GM23338 (cell line): ENCODE measurements around the gene SAP130. TPM values are rescaled to one million over a fixed set of nuclear protein-coding genes. Genes with fewer than 3 reads are reported as not detected.

Experiments
- ATAC-seq: fragments of 200-7000 bp; cut with Tn5 transposase; 3 replicates; pipeline ENCODE4 v1.9.1; 2020
- DNase-seq: peaks from one replicate; pipeline ENCODE4 v3.0.0-alpha.2; 2015; ENCODE audit warnings: low spot score
- H2AFZ ChIP-seq: fragments of 200-600 bp; sonication (generic); 2 replicates; pipeline ENCODE4 v1.8.0; 2016; ENCODE audit warnings: antibody characterized with exemption, mild to moderate bottlenecking, moderate library complexity
- H3F3A ChIP-seq: fragments of 200-600 bp; sonication (generic); replicated peaks from 2 replicates; pipeline ENCODE4 v1.8.0; 2017; ENCODE audit warnings: antibody characterized with exemption, mixed run types, low read depth
- H3K27ac ChIP-seq: fragments of 200-600 bp; sonication (generic); 2 replicates; pipeline ENCODE4 v1.6.1; 2016; ENCODE audit warnings: low read depth
- H3K27me3 ChIP-seq: fragments of 200-600 bp; sonication (generic); 2 replicates; pipeline ENCODE4 v1.8.0; 2016; ENCODE audit warnings: mild to moderate bottlenecking, mixed run types, moderate library complexity; ENCODE audit not compliant: insufficient read depth
- H3K36me3 ChIP-seq: fragments of 200-600 bp; sonication (generic); 2 replicates; pipeline ENCODE4 v1.8.0; 2016; ENCODE audit warnings: mild to moderate bottlenecking; ENCODE audit not compliant: insufficient read depth
- H3K4me1 ChIP-seq: fragments of 200-600 bp; sonication (generic); 2 replicates; pipeline ENCODE4 v1.8.0; 2016; ENCODE audit warnings: mild to moderate bottlenecking, moderate library complexity; ENCODE audit not compliant: insufficient read depth
- H3K4me2 ChIP-seq: fragments of 200-600 bp; sonication (generic); 2 replicates; pipeline ENCODE4 v1.7.1; 2017; ENCODE audit warnings: mixed run types
- H3K4me3 ChIP-seq: fragments of 200-600 bp; sonication (generic); 2 replicates; pipeline ENCODE4 v1.6.1; 2016; ENCODE audit warnings: mixed run types
- H3K79me2 ChIP-seq: fragments of 200-600 bp; sonication (generic); replicated peaks from 2 replicates; pipeline ENCODE4 v1.8.0; 2017; ENCODE audit warnings: mild to moderate bottlenecking; ENCODE audit not compliant: insufficient read depth
- H3K9me2 ChIP-seq: fragments of 200-600 bp; sonication (generic); 2 replicates; pipeline ENCODE4 v1.8.0; 2017; ENCODE audit not compliant: insufficient read depth
- H4K20me1 ChIP-seq: fragments of 200-600 bp; sonication (generic); replicated peaks from 2 replicates; pipeline ENCODE4 v1.8.0; 2017; ENCODE audit warnings: mild to moderate bottlenecking; ENCODE audit not compliant: insufficient read depth
- H3K27ac Mint-ChIP-seq: 2 replicates; pipeline ENCODE4 v1.8.0; 2020; ENCODE audit warnings: inconsistent platforms, mild to moderate bottlenecking, moderate library complexity, mixed read lengths
- H3K27me3 Mint-ChIP-seq: 3 replicates; pipeline ENCODE4 v1.8.0; 2022; ENCODE audit warnings: low read depth, mild to moderate bottlenecking, moderate library complexity, mixed read lengths, inconsistent platforms; ENCODE audit not compliant: insufficient read depth, poor library complexity
- H3K36me3 Mint-ChIP-seq: 3 replicates; pipeline ENCODE4 v1.8.0; 2021; ENCODE audit warnings: low read depth, mild to moderate bottlenecking, inconsistent platforms, moderate library complexity, mixed read lengths
- H3K4me1 Mint-ChIP-seq: 3 replicates; pipeline ENCODE4 v1.8.0; 2020; ENCODE audit warnings: mild to moderate bottlenecking, inconsistent platforms, mixed read lengths
- H3K4me3 Mint-ChIP-seq: 3 replicates; pipeline ENCODE4 v1.8.0; 2021; ENCODE audit warnings: moderate library complexity, mild to moderate bottlenecking, inconsistent platforms, mixed read lengths
- H3K9me3 Mint-ChIP-seq: 3 replicates; pipeline ENCODE4 v1.8.0; 2020; ENCODE audit warnings: moderate library complexity, mild to moderate bottlenecking, inconsistent platforms, mixed read lengths
- CREB1 ChIP-seq: fragments of 250-450 bp; sonication (Bioruptor Pico); IDR thresholded peaks from 2 replicates; pipeline ENCODE4 v1.5.0; 2020; ENCODE audit warnings: low read depth, mild to moderate bottlenecking, moderate library complexity
- EZH2 ChIP-seq: fragments of 200-600 bp; sonication (generic); IDR thresholded peaks from one replicate; pipeline ENCODE4 v1.8.0; 2017; ENCODE audit warnings: antibody characterized with exemption, mild to moderate bottlenecking, low read depth; ENCODE audit not compliant: unreplicated experiment
- EZH2phosphoT487 ChIP-seq: fragments of 200-600 bp; sonication (generic); IDR thresholded peaks from one replicate; pipeline ENCODE4 v1.8.1; 2018; ENCODE audit warnings: antibody characterized with exemption; ENCODE audit not compliant: unreplicated experiment
- JUNB ChIP-seq: IDR thresholded peaks from one replicate; pipeline ENCODE4 v1.6.1; 2016; ENCODE audit warnings: antibody characterized with exemption; ENCODE audit not compliant: unreplicated experiment
- NANOG ChIP-seq: IDR thresholded peaks from 2 replicates; pipeline ENCODE4 v1.6.1; 2016; ENCODE audit warnings: antibody characterized with exemption, borderline replicate concordance
- POLR2AphosphoS5 ChIP-seq: IDR thresholded peaks from 2 replicates; pipeline ENCODE4 v1.6.1; 2016; ENCODE audit warnings: antibody characterized with exemption, low read depth
- REST ChIP-seq: IDR thresholded peaks from one replicate; pipeline ENCODE4 v1.6.1; 2018; ENCODE audit warnings: antibody characterized with exemption; ENCODE audit not compliant: unreplicated experiment
- STAT1 ChIP-seq: IDR thresholded peaks from one replicate; pipeline ENCODE4 v1.6.1; 2016; ENCODE audit warnings: antibody characterized with exemption; ENCODE audit not compliant: unreplicated experiment
- ZNF114 ChIP-seq: fragments of 250-450 bp; sonication (Bioruptor Pico); IDR thresholded peaks from 2 replicates; pipeline ENCODE4 v1.5.0; 2020; ENCODE audit warnings: mild to moderate bottlenecking, moderate library complexity
- ZNF331 ChIP-seq: fragments of 250-450 bp; sonication (Bioruptor Pico); IDR thresholded peaks from 2 replicates; pipeline ENCODE4 v1.5.0; 2020; ENCODE audit warnings: low read depth, mild to moderate bottlenecking, moderate library complexity
- ZNF462 ChIP-seq: fragments of 250-450 bp; sonication (Bioruptor Pico); IDR thresholded peaks from 2 replicates; pipeline ENCODE4 v1.5.0; 2020; ENCODE audit warnings: mild to moderate bottlenecking, moderate library complexity
- polyA plus RNA-seq: library from polyadenylated mRNA; unstranded; fragments of >200 nt; fragmentation: Nextera tagmentation; extraction: Ambion mirVana; gene quantifications from 2 replicates; pipeline ENCODE4 v1.2.1, GENCODE V29; 2016
- total RNA-seq: library from RNA; depleted of rRNA; stranded (reverse); fragments of >200 nt; shearing (Covaris generic); gene quantifications from 2 replicates; pipeline ENCODE4 v1.2.3, GENCODE V29; 2014
- TF ChIP-seq, protein P1 (sequence below): IDR thresholded peaks from 2 replicates; pipeline ENCODE4 v1.6.1; 2016; ENCODE audit warnings: antibody characterized with exemption
- TF ChIP-seq, protein P2 (sequence below), 2 experiments: fragments of 200-600 bp in 1 of 2; sonication (generic) in 1 of 2; conservative IDR thresholded peaks; 2 replicates each; pipeline versions ENCODE4 v1.5.1 to v1.6.1; 2016 to 2017; ENCODE audit warnings: antibody characterized with exemption in 2 of 2, low read depth in 2 of 2, mild to moderate bottlenecking in 2 of 2, moderate library complexity in 1 of 2

Gene SAP130
- total and polyA plus RNA-seq, 2 experiments from 2014 or later, result 19.5 to 35.1 TPM

DNA sequence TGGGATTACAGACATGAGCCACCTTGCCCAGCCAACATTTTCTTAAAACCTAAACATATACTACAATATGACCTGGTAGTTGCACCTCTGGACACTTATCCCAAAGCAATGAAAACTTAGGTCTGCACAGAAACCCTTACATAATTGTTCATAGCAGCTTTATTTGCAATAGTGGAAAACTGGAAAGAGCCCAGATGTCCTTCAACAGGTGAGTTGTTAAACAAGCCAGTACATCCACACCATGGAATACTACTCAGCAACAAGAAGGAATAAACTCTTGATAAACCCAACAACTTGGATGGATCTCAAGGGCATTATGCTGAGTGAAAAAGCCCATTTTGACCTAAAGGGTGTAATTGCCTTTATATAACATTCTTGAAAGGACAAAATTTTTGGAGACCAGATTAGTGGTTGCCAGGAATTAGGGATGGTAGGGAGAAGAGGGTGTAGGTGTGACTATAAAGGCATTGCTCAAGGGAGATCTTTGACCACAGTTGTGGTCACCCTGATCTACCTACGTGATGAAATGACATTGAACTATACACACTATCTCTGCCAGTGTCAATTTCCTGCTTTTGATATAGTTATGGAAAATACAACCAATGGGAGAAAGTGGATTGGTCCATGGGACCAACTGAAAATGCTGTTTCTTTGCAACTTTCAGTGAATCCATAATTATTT is 130.2 kb downstream of the SAP130 start:
- Histone ChIP-seq H3K27ac (no peak overlapping the region), H3K79me2 (no peaks in the 10 kb centered on the region), H3K4me3 (no peak overlapping the region), H3K9me2 (no peaks in the 10 kb centered on the region), H3K27me3 (no peaks in the 10 kb centered on the region), H3K4me1 (peaks cover 7% of the 10 kb centered on the region; the same call in 1 of the 2 replicates), H3K4me2 (no peak overlapping the region), H3K36me3 (no peaks in the 10 kb centered on the region), H3F3A (no peaks in the 10 kb centered on the region), H2AFZ (no peak overlapping the region), H4K20me1 (no peaks in the 10 kb centered on the region)
- Mint-ChIP-seq H3K27ac (no peak overlapping the region), H3K27me3 (peaks cover 3% of the 10 kb centered on the region), H3K4me1 (peaks cover 11% of the 10 kb centered on the region; the same call in 2 of the 3 replicates), H3K9me3 (no peaks in the 10 kb centered on the region), H3K4me3 (no peak overlapping the region), H3K36me3 (no peaks in the 10 kb centered on the region)
- ATAC-seq (no peak), DNase-seq (no peak)
- TF ChIP-seq EZH2 (no peak), STAT1 (no peak), JUNB (no peak), REST (no peak), NANOG (no peak), ZNF462 (CRISPR knock-in tag) (no peak), EZH2phosphoT487 (no peak), ZNF331 (CRISPR knock-in tag) (no peak), POLR2AphosphoS5 (no peak), CREB1 (CRISPR knock-in tag) (no peak), ZNF114 (CRISPR knock-in tag) (no peak)
- TF ChIP-seq, protein P1, sequence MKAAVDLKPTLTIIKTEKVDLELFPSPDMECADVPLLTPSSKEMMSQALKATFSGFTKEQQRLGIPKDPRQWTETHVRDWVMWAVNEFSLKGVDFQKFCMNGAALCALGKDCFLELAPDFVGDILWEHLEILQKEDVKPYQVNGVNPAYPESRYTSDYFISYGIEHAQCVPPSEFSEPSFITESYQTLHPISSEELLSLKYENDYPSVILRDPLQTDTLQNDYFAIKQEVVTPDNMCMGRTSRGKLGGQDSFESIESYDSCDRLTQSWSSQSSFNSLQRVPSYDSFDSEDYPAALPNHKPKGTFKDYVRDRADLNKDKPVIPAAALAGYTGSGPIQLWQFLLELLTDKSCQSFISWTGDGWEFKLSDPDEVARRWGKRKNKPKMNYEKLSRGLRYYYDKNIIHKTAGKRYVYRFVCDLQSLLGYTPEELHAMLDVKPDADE, result no peak
- TF ChIP-seq, protein P2, sequence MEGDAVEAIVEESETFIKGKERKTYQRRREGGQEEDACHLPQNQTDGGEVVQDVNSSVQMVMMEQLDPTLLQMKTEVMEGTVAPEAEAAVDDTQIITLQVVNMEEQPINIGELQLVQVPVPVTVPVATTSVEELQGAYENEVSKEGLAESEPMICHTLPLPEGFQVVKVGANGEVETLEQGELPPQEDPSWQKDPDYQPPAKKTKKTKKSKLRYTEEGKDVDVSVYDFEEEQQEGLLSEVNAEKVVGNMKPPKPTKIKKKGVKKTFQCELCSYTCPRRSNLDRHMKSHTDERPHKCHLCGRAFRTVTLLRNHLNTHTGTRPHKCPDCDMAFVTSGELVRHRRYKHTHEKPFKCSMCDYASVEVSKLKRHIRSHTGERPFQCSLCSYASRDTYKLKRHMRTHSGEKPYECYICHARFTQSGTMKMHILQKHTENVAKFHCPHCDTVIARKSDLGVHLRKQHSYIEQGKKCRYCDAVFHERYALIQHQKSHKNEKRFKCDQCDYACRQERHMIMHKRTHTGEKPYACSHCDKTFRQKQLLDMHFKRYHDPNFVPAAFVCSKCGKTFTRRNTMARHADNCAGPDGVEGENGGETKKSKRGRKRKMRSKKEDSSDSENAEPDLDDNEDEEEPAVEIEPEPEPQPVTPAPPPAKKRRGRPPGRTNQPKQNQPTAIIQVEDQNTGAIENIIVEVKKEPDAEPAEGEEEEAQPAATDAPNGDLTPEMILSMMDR (conservative IDR thresholded peaks at IDR 0.05; ENCODE audit: low read depth in 2 of 2), result no peak
